GM12873 (cell line): ENCODE results near the gene NTSR1.

ENCODE experiments used
- CTCF ChIP-seq: IDR thresholded peaks from 2 replicates; pipeline ENCODE4 v1.5.1; 2012; ENCODE audit warnings: low read depth, mild to moderate bottlenecking, moderate library complexity, low read length, control low read depth; ENCODE audit not compliant: insufficient read depth; ENCODE audit errors: missing control alignments

The NTSR1 gene

GRCh38 chr20:62805711-62806382 is 97.2 kb downstream of the NTSR1 start:
- no peak for TF ChIP-seq CTCF

GRCh38 chr20:62806383-62807050 is 97.9 kb downstream of the NTSR1 start:
- no peak for TF ChIP-seq CTCF

GRCh38 chr20:62807444-62808210 is 99.0 kb downstream of the NTSR1 start:
- TF ChIP-seq CTCF: no peak

- peak; percentile 88 for TF ChIP-seq CTCF
These were observed 99.7 kb downstream of the NTSR1 start for GRCh38 chr20:62808211-62808865.

GRCh38 chr20:62809530-62810428 is 101.1 kb downstream of the NTSR1 start:
- TF ChIP-seq CTCF: no peak

DNA sequence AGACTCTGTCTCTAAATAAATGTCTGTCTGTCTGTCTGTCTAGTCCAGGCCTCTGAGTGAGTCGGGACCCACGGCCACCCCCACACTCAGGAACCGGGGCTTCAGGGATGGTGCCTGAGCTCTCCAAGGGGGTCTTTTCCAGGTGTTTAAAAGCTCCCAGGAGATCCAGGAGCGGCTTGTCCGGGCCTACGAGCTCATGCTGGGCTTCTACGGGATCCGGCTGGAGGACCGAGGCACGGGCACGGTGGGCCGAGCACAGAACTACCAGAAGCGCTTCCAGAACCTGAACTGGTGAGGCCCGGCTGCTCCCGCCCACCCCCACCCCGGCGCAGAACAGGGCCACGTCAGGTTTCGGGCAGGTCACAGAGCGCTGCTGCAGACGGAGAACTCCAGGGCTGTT is 102.7 kb downstream of the NTSR1 start:
- TF ChIP-seq CTCF: no peak
